ENCODE results near the gene ELF5.

ELF5 gene

GRCh38 chr11:34431979-34432378 is 81.6 kb downstream of the ELF5 start:
- ChIA-PET POLR2A (no interaction called here), CTCF (interaction anchor here (1.1 kb wide), 1 partner anchor 258 kb away, joined by 3 read pairs; no protein-coding TSS in a partner anchor)
- no peak for DNase-seq (ENCODE audit: extremely low spot score)
- TF ChIP-seq, protein P1, sequence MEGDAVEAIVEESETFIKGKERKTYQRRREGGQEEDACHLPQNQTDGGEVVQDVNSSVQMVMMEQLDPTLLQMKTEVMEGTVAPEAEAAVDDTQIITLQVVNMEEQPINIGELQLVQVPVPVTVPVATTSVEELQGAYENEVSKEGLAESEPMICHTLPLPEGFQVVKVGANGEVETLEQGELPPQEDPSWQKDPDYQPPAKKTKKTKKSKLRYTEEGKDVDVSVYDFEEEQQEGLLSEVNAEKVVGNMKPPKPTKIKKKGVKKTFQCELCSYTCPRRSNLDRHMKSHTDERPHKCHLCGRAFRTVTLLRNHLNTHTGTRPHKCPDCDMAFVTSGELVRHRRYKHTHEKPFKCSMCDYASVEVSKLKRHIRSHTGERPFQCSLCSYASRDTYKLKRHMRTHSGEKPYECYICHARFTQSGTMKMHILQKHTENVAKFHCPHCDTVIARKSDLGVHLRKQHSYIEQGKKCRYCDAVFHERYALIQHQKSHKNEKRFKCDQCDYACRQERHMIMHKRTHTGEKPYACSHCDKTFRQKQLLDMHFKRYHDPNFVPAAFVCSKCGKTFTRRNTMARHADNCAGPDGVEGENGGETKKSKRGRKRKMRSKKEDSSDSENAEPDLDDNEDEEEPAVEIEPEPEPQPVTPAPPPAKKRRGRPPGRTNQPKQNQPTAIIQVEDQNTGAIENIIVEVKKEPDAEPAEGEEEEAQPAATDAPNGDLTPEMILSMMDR (IDR thresholded peaks at IDR 0.05; ENCODE audit: control extremely low read depth, extremely low read depth, low read depth, missing control alignments): no peak

Data from GM10248 (cell line).